Right lobe of liver (tissue), 4 donors: ENCODE results near the gene GP1BB.

Experiments
- CTCF ChIP-seq, 4 donors: fragments of 200-600 bp in 3 of 4; fragments of 450-650 bp in 1 of 4; IDR thresholded peaks; one replicate each; pipeline versions ENCODE4 v1.5.1 to v1.8.0; 2016 to 2022; ENCODE audit warnings: antibody characterized with exemption in 4 of 4, mild to moderate bottlenecking in 2 of 4
- POLR2A ChIP-seq: fragments of 450-650 bp; IDR thresholded peaks from one replicate; pipeline ENCODE4 v1.6.1; 2017; ENCODE audit warnings: antibody characterized with exemption, mild to moderate bottlenecking
- donor health status: DM: no; HTN: no; CAD: no.
- donor health status: DM: no; HTN: no; CAD: no.
- donor health status: DM: no; HTN: yes; CAD: no.

- TF ChIP-seq POLR2A (no peak), CTCF (IDR thresholded peaks at IDR 0.05) (no peak)
Observed at GRCh38 chr22:19753996-19754700, 30.8 kb downstream of the GP1BB start.
